Endothelial cell of umbilical vein (primary cell): ENCODE measurements around the gene GMEB2.

Experiments
- EZH2 ChIP-seq: IDR thresholded peaks from 2 replicates; pipeline ENCODE4 v1.6.1; 2012; ENCODE audit warnings: borderline replicate concordance, low read depth, mild to moderate bottlenecking, moderate library complexity, low read length, inconsistent platforms; ENCODE audit not compliant: severe bottlenecking
- FOS ChIP-seq: IDR thresholded peaks from 2 replicates; pipeline ENCODE4 v1.6.1; 2011; ENCODE audit warnings: mild to moderate bottlenecking, low read length, moderate library complexity, borderline replicate concordance; ENCODE audit not compliant: insufficient read depth
- MYC ChIP-seq: IDR thresholded peaks from one replicate; pipeline ENCODE4 v1.6.1; 2011; ENCODE audit warnings: mild to moderate bottlenecking, low read depth, low read length
- POLR2A ChIP-seq: IDR thresholded peaks from 2 replicates; pipeline ENCODE4 v1.6.1; 2012; ENCODE audit warnings: low read depth, mild to moderate bottlenecking, control low read depth, low read length
- POLR2AphosphoS5 ChIP-seq: IDR thresholded peaks from 2 replicates; pipeline ENCODE4 v1.6.1; 2012; ENCODE audit warnings: low read depth, mild to moderate bottlenecking, control low read depth, low read length, moderate library complexity; ENCODE audit not compliant: insufficient read depth
- TF ChIP-seq, protein P1 (sequence below), 2 donors: IDR thresholded peaks; 1 replicate in 1 of 2; 2 replicates in 1 of 2; pipeline ENCODE4 v1.5.1; 2011; ENCODE audit warnings: low read length in 2 of 2, mild to moderate bottlenecking in 2 of 2, moderate library complexity in 2 of 2, control low read depth in 1 of 2, inconsistent platforms in 1 of 2, low read depth in 1 of 2; ENCODE audit not compliant: insufficient read depth in 1 of 2; ENCODE audit errors: extremely low read depth in 1 of 2

DNA sequence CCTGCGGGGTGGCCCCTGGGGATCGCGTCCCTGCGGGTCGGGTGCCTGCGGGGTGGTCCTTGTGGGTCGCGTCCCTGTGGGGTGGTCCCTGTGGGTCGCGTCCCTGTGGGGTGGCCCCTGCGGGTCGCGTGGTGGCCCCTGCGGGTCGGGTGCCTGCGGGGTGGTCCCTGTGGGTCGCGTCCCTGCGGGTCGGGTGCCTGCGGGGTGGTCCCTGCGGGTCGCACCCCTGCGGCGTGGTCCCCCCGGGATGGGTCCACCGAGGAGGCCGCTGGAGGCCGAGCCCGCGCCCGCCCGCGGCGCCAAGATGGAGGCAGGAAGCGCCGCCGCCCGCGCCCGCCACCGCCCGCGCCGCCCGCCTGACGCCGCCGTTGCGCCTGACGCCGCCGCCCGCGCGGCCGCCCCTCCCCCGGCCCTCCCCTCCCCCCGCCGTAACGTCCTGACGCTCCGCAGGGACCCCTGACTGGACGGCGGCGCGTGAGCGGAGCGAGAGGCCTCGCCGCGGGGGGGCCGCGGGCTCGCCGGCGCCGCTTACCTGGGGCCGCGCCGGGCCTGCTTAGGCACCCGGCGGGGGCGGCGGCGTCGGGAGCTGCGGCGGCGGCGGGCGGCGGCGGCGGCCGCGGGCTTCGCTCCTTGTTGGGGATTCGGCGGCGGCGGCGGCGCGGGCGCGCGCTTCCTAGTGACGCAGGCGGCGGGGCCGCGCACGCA is at the start of gene GMEB2:
- TF ChIP-seq MYC (no peak), POLR2A (no peak), EZH2 (no peak), POLR2AphosphoS5 (peak; percentile 75), FOS (no peak)
- TF ChIP-seq, protein P1, sequence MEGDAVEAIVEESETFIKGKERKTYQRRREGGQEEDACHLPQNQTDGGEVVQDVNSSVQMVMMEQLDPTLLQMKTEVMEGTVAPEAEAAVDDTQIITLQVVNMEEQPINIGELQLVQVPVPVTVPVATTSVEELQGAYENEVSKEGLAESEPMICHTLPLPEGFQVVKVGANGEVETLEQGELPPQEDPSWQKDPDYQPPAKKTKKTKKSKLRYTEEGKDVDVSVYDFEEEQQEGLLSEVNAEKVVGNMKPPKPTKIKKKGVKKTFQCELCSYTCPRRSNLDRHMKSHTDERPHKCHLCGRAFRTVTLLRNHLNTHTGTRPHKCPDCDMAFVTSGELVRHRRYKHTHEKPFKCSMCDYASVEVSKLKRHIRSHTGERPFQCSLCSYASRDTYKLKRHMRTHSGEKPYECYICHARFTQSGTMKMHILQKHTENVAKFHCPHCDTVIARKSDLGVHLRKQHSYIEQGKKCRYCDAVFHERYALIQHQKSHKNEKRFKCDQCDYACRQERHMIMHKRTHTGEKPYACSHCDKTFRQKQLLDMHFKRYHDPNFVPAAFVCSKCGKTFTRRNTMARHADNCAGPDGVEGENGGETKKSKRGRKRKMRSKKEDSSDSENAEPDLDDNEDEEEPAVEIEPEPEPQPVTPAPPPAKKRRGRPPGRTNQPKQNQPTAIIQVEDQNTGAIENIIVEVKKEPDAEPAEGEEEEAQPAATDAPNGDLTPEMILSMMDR (IDR thresholded peaks at IDR 0.05; ENCODE audit: extremely low read depth in 1 of 2, insufficient read depth in 1 of 2, low read depth in 1 of 2, low read length in 2 of 2), result no peak
